ENCODE results near the gene CLIC1.

The CLIC1 gene

GRCh38 chr6:31737991-31738979 is 2.0 kb upstream of the CLIC1 start:
- DNase-seq (ENCODE audit: low read depth) = peak; percentile 67

GRCh38 chr6:31737315-31737990 is 1.1 kb upstream of the CLIC1 start:
- DNase-seq (ENCODE audit: low read depth) = no peak

- DNase-seq (ENCODE audit: low read depth) = no peak
Observed at GRCh38 chr6:31736768-31737314, 511 bp upstream of the CLIC1 start.

- peak; percentile 39 for DNase-seq (ENCODE audit: low read depth)
Observed at GRCh38 chr6:31734821-31735406, 1.4 kb downstream of the CLIC1 start.

- DNase-seq (ENCODE audit: low read depth) = no peak
Observed at GRCh38 chr6:31734247-31734820, 2.0 kb downstream of the CLIC1 start.

- DNase-seq (ENCODE audit: low read depth) = no peak
Observed at GRCh38 chr6:31733734-31734133, 2.6 kb downstream of the CLIC1 start.

- no peak for DNase-seq (ENCODE audit: low read depth)
Observed at GRCh38 chr6:31732029-31732428, 4.3 kb downstream of the CLIC1 start.

- DNase-seq (ENCODE audit: low read depth) = no peak
Observed at GRCh38 chr6:31730631-31731086, 5.7 kb downstream of the CLIC1 start.

GRCh38 chr6:31729979-31730630 is 6.2 kb downstream of the CLIC1 start:
- DNase-seq (ENCODE audit: low read depth) = peak; percentile 45

GRCh38 chr6:31729515-31729978 is 6.8 kb downstream of the CLIC1 start:
- DNase-seq (ENCODE audit: low read depth) = peak; percentile 72

GRCh38 chr6:31728767-31729514 is 7.4 kb downstream of the CLIC1 start, which contains the start of gene DDAH2:
Gene DDAH2 (minus strand): TSS chr6:31729299. CDS start chr6:31729161, 138 bp downstream.
- no peak for DNase-seq (ENCODE audit: low read depth)

GRCh38 chr6:31727717-31728671 is 8.3 kb downstream of the CLIC1 start:
- DNase-seq (ENCODE audit: low read depth) = no peak

GRCh38 chr6:31727034-31727716 is 9.2 kb downstream of the CLIC1 start:
- no peak for DNase-seq (ENCODE audit: low read depth)

GRCh38 chr6:31725502-31726350 is 10.6 kb downstream of the CLIC1 start:
- no peak for DNase-seq (ENCODE audit: low read depth)

GRCh38 chr6:31723980-31724691 is 12.2 kb downstream of the CLIC1 start:
- no peak for DNase-seq (ENCODE audit: low read depth)

GRCh38 chr6:31723245-31723979 is 12.9 kb downstream of the CLIC1 start, which contains the start of gene MPIG6B:
Gene MPIG6B (plus strand): TSS chr6:31723373. CDS start chr6:31723384, 11 bp downstream.
- no peak for DNase-seq (ENCODE audit: low read depth)
